Naive thymus-derived CD4-positive, alpha-beta T cell (primary cell): Measurements from ENCODE around the gene ARHGAP10. TPM values are rescaled to one million over a fixed set of nuclear protein-coding genes. Genes with fewer than 3 reads are reported as not detected.

Experiments
- ATAC-seq: fragments of 150-1000 bp; cut with Tn5 transposase; 2 replicates; pipeline ENCODE4 v1.10.0; 2021; ENCODE audit warnings: mild to moderate bottlenecking, moderate library complexity
- CTCF ChIA-PET: fragments of 350-600 bp; sonication (Branson Sonifier 250); formaldehyde crosslinking; loops from one replicate; lab custom pipeline; 2021; ENCODE audit warnings: antibody characterized with exemption; lab: Charles Lee
- POLR2A ChIA-PET: fragments of 350-600 bp; sonication (Branson Sonifier 250); formaldehyde crosslinking; loops from one replicate; lab custom pipeline; 2021; ENCODE audit warnings: antibody characterized with exemption, inconsistent platforms; lab: Charles Lee
- DNase-seq, 9 donors: peaks; one replicate each; pipeline versions ENCODE4 v3.0.0 to v3.0.0-alpha.2; 2020 to 2022; ENCODE audit warnings: mixed read lengths in 1 of 9
- H3K27ac ChIP-seq: one replicate; pipeline ENCODE4 v1.7.0; 2013; ENCODE audit warnings: mild to moderate bottlenecking, low read depth, low read length, moderate library complexity
- H3K27me3 ChIP-seq, 2 donors: one replicate each; pipeline ENCODE4 v1.7.0; 2013; ENCODE audit warnings: low read length in 2 of 2, mild to moderate bottlenecking in 2 of 2, moderate library complexity in 2 of 2; ENCODE audit not compliant: control insufficient read depth in 2 of 2, insufficient read depth in 2 of 2
- H3K36me3 ChIP-seq, 3 experiments: 1 replicate in 2 of 3; 2 replicates in 1 of 3; pipeline ENCODE4 v1.7.0; 2013; ENCODE audit warnings: low read length in 3 of 3, mild to moderate bottlenecking in 3 of 3, moderate library complexity in 1 of 3; ENCODE audit not compliant: insufficient read depth in 3 of 3, control insufficient read depth in 2 of 3
- H3K4me1 ChIP-seq, 2 donors: one replicate each; pipeline ENCODE4 v1.7.0; 2013; ENCODE audit warnings: low read length in 2 of 2, mild to moderate bottlenecking in 2 of 2, moderate library complexity in 1 of 2; ENCODE audit not compliant: control insufficient read depth in 2 of 2, insufficient read depth in 2 of 2
- H3K4me3 ChIP-seq: 2 replicates; pipeline ENCODE4 v1.7.0; 2013; ENCODE audit warnings: mild to moderate bottlenecking, low read length
- H3K9me3 ChIP-seq, 3 experiments: 1 replicate in 2 of 3; 2 replicates in 1 of 3; pipeline ENCODE4 v1.7.0; 2013; ENCODE audit warnings: low read length in 3 of 3; ENCODE audit not compliant: control insufficient read depth in 2 of 3
- H3K27ac Mint-ChIP-seq, 9 donors: one replicate each; pipeline ENCODE4 v1.8.0; 2020 to 2022; ENCODE audit warnings: mixed read lengths in 9 of 9, mild to moderate bottlenecking in 8 of 9, moderate library complexity in 5 of 9, inconsistent platforms in 2 of 9
- H3K27me3 Mint-ChIP-seq, 5 donors: one replicate each; pipeline ENCODE4 v1.8.0; 2021 to 2022; ENCODE audit warnings: mixed read lengths in 5 of 5, mild to moderate bottlenecking in 1 of 5
- H3K36me3 Mint-ChIP-seq, 5 donors: one replicate each; pipeline ENCODE4 v1.8.0; 2020 to 2022; ENCODE audit warnings: mixed read lengths in 5 of 5, mild to moderate bottlenecking in 3 of 5, inconsistent platforms in 1 of 5
- H3K4me1 Mint-ChIP-seq, 7 donors: one replicate each; pipeline ENCODE4 v1.8.0; 2020 to 2022; ENCODE audit warnings: mixed read lengths in 7 of 7, mild to moderate bottlenecking in 3 of 7, inconsistent platforms in 1 of 7
- H3K4me3 Mint-ChIP-seq, 10 donors: one replicate each; pipeline ENCODE4 v1.8.0; 2020 to 2022; ENCODE audit warnings: mild to moderate bottlenecking in 10 of 10, mixed read lengths in 10 of 10, moderate library complexity in 6 of 10, inconsistent platforms in 2 of 10
- H3K9me3 Mint-ChIP-seq, 11 donors: one replicate each; pipeline ENCODE4 v1.8.0; 2020 to 2022; ENCODE audit warnings: mixed read lengths in 11 of 11, mild to moderate bottlenecking in 4 of 11, inconsistent platforms in 1 of 11, moderate library complexity in 1 of 11
- intact Hi-C, 2 donors: fragments of 100-400 bp; cut with micrococcal nuclease; formaldehyde crosslinking; loops; one replicate each; pipeline ENCODE4 v1.15.1; 2023
- polyA plus RNA-seq, 2 donors: library from polyadenylated mRNA; unstranded; fragments of 300-500 nt; fragmentation: Illumina TruSeq; gene quantifications; one replicate each; pipeline ENCODE4 v1.2.3, GENCODE V29; 2021
- total RNA-seq, 6 experiments: library from RNA in 5 of 6; stranded (reverse) in 5 of 6; gene quantifications; 1 replicate in 5 of 6; 2 replicates in 1 of 6; pipeline ENCODE4 v1.2.3 and lab custom pipeline; 2021 to 2026

ARHGAP10 gene
- total and polyA plus RNA-seq, 7 experiments from 2014 or later: 1.9 to 8.5 (median 3.0) TPM

GRCh38 chr4:147830987-147831386 is 99.1 kb downstream of the ARHGAP10 start:
- POLR2A ChIA-PET: no interaction called here

GRCh38 chr4:147831551-147832171 is 99.8 kb downstream of the ARHGAP10 start:
- Mint-ChIP-seq H3K36me3 (peaks cover 0 to 11% (median 1%) of the 10 kb centered on the region in 5 donors), H3K27ac (no peak overlapping the region), H3K9me3 (no peaks in the 10 kb centered on the region), H3K4me1 (peaks cover 0 to 4% (median 0%) of the 10 kb centered on the region in 7 donors), H3K4me3 (no peak overlapping the region), H3K27me3 (no peaks in the 10 kb centered on the region)
- no peaks in the 10 kb centered on the region for H3K9me3 ChIP-seq
- DNase-seq: no peak
- CTCF ChIA-PET: no interaction called here
- no peak overlapping the region for H3K27ac ChIP-seq
- peak; percentile 82 for ATAC-seq
- no peaks in the 10 kb centered on the region for H3K36me3 ChIP-seq
- no peaks in the 10 kb centered on the region for H3K4me1 ChIP-seq
- intact Hi-C loops: no loop called here
- no peaks in the 10 kb centered on the region for H3K27me3 ChIP-seq
- H3K4me3 ChIP-seq: no peak overlapping the region
- POLR2A ChIA-PET: no interaction called here

More at GRCh38 chr4:147830987-147831386, 99.1 kb downstream of the ARHGAP10 start:
- Histone ChIP-seq H3K27ac (no peak overlapping the region), H3K9me3 (no peaks in the 10 kb centered on the region), H3K4me1 (no peaks in the 10 kb centered on the region), H3K4me3 (no peak overlapping the region), H3K36me3 (no peaks in the 10 kb centered on the region), H3K27me3 (no peaks in the 10 kb centered on the region)
- Mint-ChIP-seq H3K4me3 (no peak overlapping the region), H3K27ac (no peak overlapping the region), H3K36me3 (peaks cover 0 to 11% (median 1%) of the 10 kb centered on the region in 5 donors), H3K27me3 (no peaks in the 10 kb centered on the region), H3K4me1 (peaks cover 0 to 4% (median 0%) of the 10 kb centered on the region in 7 donors), H3K9me3 (no peaks in the 10 kb centered on the region)
- no peak for DNase-seq
- intact Hi-C loops: no loop called here
- CTCF ChIA-PET: no interaction called here
- no peak for ATAC-seq

GRCh38 chr4:147833254-147833653 is 101.4 kb downstream of the ARHGAP10 start:
- Histone ChIP-seq H3K4me3 (no peak overlapping the region), H3K9me3 (no peaks in the 10 kb centered on the region), H3K27ac (no peak overlapping the region), H3K4me1 (no peaks in the 10 kb centered on the region), H3K27me3 (no peaks in the 10 kb centered on the region), H3K36me3 (no peaks in the 10 kb centered on the region)
- no peak for ATAC-seq
- Mint-ChIP-seq H3K27me3 (no peaks in the 10 kb centered on the region), H3K9me3 (no peaks in the 10 kb centered on the region), H3K4me1 (peaks cover 0 to 4% (median 0%) of the 10 kb centered on the region in 7 donors), H3K27ac (no peak overlapping the region), H3K36me3 (peaks cover 0 to 11% (median 0%) of the 10 kb centered on the region in 5 donors), H3K4me3 (peak overlapping the region in 1 of 10 donors; percentile 13)
- intact Hi-C loops: no loop called here
- CTCF ChIA-PET: no interaction called here
- POLR2A ChIA-PET: no interaction called here
- DNase-seq: no peak

GRCh38 chr4:147833741-147834140 is 101.9 kb downstream of the ARHGAP10 start:
- no peaks in the 10 kb centered on the region for H3K36me3 ChIP-seq
- no peaks in the 10 kb centered on the region for H3K9me3 ChIP-seq
- H3K27ac Mint-ChIP-seq: no peak overlapping the region
- ChIA-PET POLR2A (no interaction called here), CTCF (no interaction called here)
- H3K36me3 Mint-ChIP-seq: peaks cover 0 to 11% (median 0%) of the 10 kb centered on the region in 5 donors
- ATAC-seq: no peak
- no peak overlapping the region for H3K27ac ChIP-seq
- H3K9me3 Mint-ChIP-seq: no peaks in the 10 kb centered on the region
- H3K4me3 Mint-ChIP-seq: no peak overlapping the region
- no peak overlapping the region for H3K4me3 ChIP-seq
- peaks cover 0 to 4% (median 0%) of the 10 kb centered on the region in 7 donors for H3K4me1 Mint-ChIP-seq
- H3K27me3 ChIP-seq: no peaks in the 10 kb centered on the region
- intact Hi-C loops: no loop called here
- DNase-seq: no peak
- no peaks in the 10 kb centered on the region for H3K4me1 ChIP-seq
- peaks cover 0 to 2% (median 0%) of the 10 kb centered on the region in 5 donors for H3K27me3 Mint-ChIP-seq

- Histone ChIP-seq H3K4me1 (no peaks in the 10 kb centered on the region), H3K27ac (no peak overlapping the region), H3K27me3 (no peaks in the 10 kb centered on the region), H3K9me3 (no peaks in the 10 kb centered on the region), H3K36me3 (no peaks in the 10 kb centered on the region), H3K4me3 (no peak overlapping the region)
- Mint-ChIP-seq H3K4me3 (peak overlapping the region in 1 of 10 donors; percentile 8), H3K9me3 (no peaks in the 10 kb centered on the region), H3K36me3 (peaks cover 0 to 10% (median 0%) of the 10 kb centered on the region in 5 donors), H3K27me3 (peaks cover 0 to 2% (median 0%) of the 10 kb centered on the region in 5 donors), H3K4me1 (peaks cover 0 to 4% (median 0%) of the 10 kb centered on the region in 7 donors), H3K27ac (no peak overlapping the region)
- ChIA-PET CTCF (no interaction called here), POLR2A (no interaction called here)
- DNase-seq: no peak
- intact Hi-C loops: no loop called here
- no peak for ATAC-seq
These were observed 102.6 kb downstream of the ARHGAP10 start for GRCh38 chr4:147834480-147834879.

GRCh38 chr4:147836807-147837206 is 104.9 kb downstream of the ARHGAP10 start:
- Mint-ChIP-seq H3K9me3 (no peaks in the 10 kb centered on the region), H3K36me3 (peaks cover 0 to 7% (median 0%) of the 10 kb centered on the region in 5 donors), H3K4me3 (no peak overlapping the region), H3K27ac (no peak overlapping the region), H3K4me1 (peaks cover 0 to 3% (median 0%) of the 10 kb centered on the region in 7 donors), H3K27me3 (peaks cover 0 to 9% (median 0%) of the 10 kb centered on the region in 5 donors)
- DNase-seq (no peak), ATAC-seq (no peak)
- no peaks in the 10 kb centered on the region for H3K27me3 ChIP-seq
- no peaks in the 10 kb centered on the region for H3K36me3 ChIP-seq
- no peak overlapping the region for H3K4me3 ChIP-seq
- no peaks in the 10 kb centered on the region for H3K4me1 ChIP-seq
- no peak overlapping the region for H3K27ac ChIP-seq
- POLR2A ChIA-PET: no interaction called here
- intact Hi-C loops: no loop called here
- CTCF ChIA-PET: no interaction called here
- H3K9me3 ChIP-seq: no peaks in the 10 kb centered on the region

- Histone ChIP-seq H3K4me3 (no peak overlapping the region), H3K4me1 (no peaks in the 10 kb centered on the region), H3K27me3 (no peaks in the 10 kb centered on the region), H3K27ac (no peak overlapping the region), H3K9me3 (no peaks in the 10 kb centered on the region), H3K36me3 (no peaks in the 10 kb centered on the region)
- Mint-ChIP-seq H3K27ac (no peak overlapping the region), H3K4me1 (peaks cover 0 to 2% (median 0%) of the 10 kb centered on the region in 7 donors), H3K36me3 (peaks cover 0 to 4% (median 0%) of the 10 kb centered on the region in 5 donors), H3K4me3 (no peak overlapping the region), H3K9me3 (no peaks in the 10 kb centered on the region), H3K27me3 (peaks cover 0 to 9% (median 0%) of the 10 kb centered on the region in 5 donors)
- ATAC-seq (no peak), DNase-seq (no peak)
- ChIA-PET POLR2A (interaction anchor here (0.6 kb wide), 1 partner anchor 219 kb away, joined by 3 read pairs; no protein-coding TSS in a partner anchor), CTCF (interaction anchor here (1.4 kb wide), 1 partner anchor 30 kb away, joined by 5 read pairs; no protein-coding TSS in a partner anchor)
- intact Hi-C loops: no loop called here
These were observed 105.5 kb downstream of the ARHGAP10 start for GRCh38 chr4:147837435-147837834.
